ENCODE data around the gene KCNT2.

Gene KCNT2

DNA sequence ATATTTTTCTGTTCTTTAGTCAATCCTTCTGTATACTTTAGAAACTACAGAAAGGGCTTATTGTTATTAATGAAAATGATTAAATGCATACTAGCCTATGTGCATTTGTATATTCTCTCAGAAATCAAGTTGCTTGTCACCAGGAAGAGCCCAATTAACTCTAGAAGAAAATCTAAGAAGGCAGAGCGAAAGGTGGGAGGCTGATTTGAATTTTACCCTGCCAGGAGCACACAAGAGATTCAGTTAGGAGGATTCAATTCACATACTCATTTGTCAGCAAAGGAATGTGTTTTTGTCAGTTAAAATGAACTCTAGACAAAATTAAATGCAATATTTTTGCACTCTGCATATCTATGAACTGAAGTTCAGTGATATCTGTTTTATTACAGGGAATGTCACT is 411.8 kb downstream of the KCNT2 start:
- Histone ChIP-seq H3K4ac (ENCODE audit: low read depth in 1 of 2, low read length in 2 of 2) (no peak overlapping the region), H3K9ac (ENCODE audit: low read length) (no peak overlapping the region), H3K9me3 (ENCODE audit: control insufficient read depth, low read length) (no peaks in the 10 kb centered on the region), H2BK12ac (ENCODE audit: low read length in 2 of 2) (no peak overlapping the region), H4K8ac (ENCODE audit: low read length) (no peak overlapping the region), H3K27ac (ENCODE audit: low read length, poor library complexity, severe bottlenecking) (no peak overlapping the region), H3K18ac (ENCODE audit: low read depth in 1 of 2, low read length in 2 of 2) (no peak overlapping the region), H2BK120ac (ENCODE audit: low read depth, low read length) (no peak overlapping the region), H3K23ac (ENCODE audit: low read length in 2 of 2) (no peak overlapping the region), H3K27me3 (ENCODE audit: control insufficient read depth in 1 of 2, insufficient read depth in 1 of 2, low read length in 2 of 2) (no peaks in the 10 kb centered on the region), H2AK5ac (ENCODE audit: low read length, severe bottlenecking) (no peak overlapping the region), H3K36me3 (ENCODE audit: control insufficient read depth in 1 of 2, insufficient read depth in 2 of 2, low read depth in 1 of 2, low read length in 2 of 2) (no peaks in the 10 kb centered on the region), H2BK5ac (ENCODE audit: low read depth, low read length, poor library complexity, severe bottlenecking) (no peak overlapping the region), H4K91ac (ENCODE audit: low read length) (no peak overlapping the region), H3K4me3 (ENCODE audit: insufficient read depth in 1 of 2, low read depth in 1 of 2, low read length in 2 of 2) (no peak overlapping the region), H3K4me2 (ENCODE audit: low read length, poor library complexity, severe bottlenecking) (no peak overlapping the region), H2AFZ (ENCODE audit: low read depth, low read length) (no peak overlapping the region), H2BK15ac (ENCODE audit: low read depth, poor library complexity, severe bottlenecking) (no peak overlapping the region), H3K14ac (ENCODE audit: low read length in 2 of 2) (no peak overlapping the region), H3K79me1 (replicated peaks; ENCODE audit: low read length, poor library complexity, severe bottlenecking) (no peaks in the 10 kb centered on the region), H3K4me1 (ENCODE audit: control insufficient read depth, insufficient read depth, low read depth, low read length) (no peaks in the 10 kb centered on the region)
- no peak for DNase-seq
- no CpG with 5 or more reads among the region's 1 CpG for WGBS

DNA sequence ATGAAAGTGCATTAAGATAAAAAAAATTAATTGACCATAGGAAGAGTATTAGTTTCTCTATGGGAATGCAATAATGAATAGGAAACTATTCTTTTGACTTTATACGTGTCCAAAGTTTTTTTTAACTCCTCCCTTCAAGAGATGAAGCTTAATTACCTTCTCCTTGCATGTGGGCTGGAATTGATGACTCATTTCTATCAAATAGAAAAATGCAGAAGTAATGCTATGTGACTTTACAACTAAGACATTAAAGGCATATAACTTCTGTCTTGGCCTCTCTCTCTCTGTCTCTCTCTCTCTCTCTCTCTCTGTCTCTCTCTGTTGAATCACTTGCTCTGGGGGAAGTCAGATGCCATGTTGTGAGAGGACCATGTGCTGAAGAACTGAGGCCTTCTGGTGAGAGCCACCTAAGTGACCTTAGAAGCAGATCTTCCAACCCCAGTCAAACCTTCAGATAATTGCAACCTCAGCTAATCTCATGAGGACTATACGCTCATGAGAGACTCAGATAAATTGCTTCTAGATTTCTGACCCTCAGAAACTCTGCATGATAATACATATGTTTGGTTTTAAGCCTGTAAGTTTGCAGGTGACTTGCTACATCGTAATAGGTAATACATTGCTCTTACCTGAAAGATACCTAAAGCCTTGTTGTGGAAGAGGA is 414.2 kb downstream of the KCNT2 start:
- H4K8ac ChIP-seq (ENCODE audit: low read length) = no peak overlapping the region
- WGBS = no CpG with 5 or more reads among the region's 3 CpGs
- no peaks in the 10 kb centered on the region for H3K36me3 ChIP-seq (ENCODE audit: control insufficient read depth in 1 of 2, insufficient read depth in 2 of 2, low read depth in 1 of 2, low read length in 2 of 2)
- no peak overlapping the region for H3K14ac ChIP-seq (ENCODE audit: low read length in 2 of 2)
- H3K27ac ChIP-seq (ENCODE audit: low read length, poor library complexity, severe bottlenecking) = no peak overlapping the region
- no peak overlapping the region for H2BK12ac ChIP-seq (ENCODE audit: low read length in 2 of 2)
- no peak overlapping the region for H3K4me2 ChIP-seq (ENCODE audit: low read length, poor library complexity, severe bottlenecking)
- no peaks in the 10 kb centered on the region for H3K4me1 ChIP-seq (ENCODE audit: control insufficient read depth, insufficient read depth, low read depth, low read length)
- H2BK15ac ChIP-seq (ENCODE audit: low read depth, poor library complexity, severe bottlenecking) = no peak overlapping the region
- H4K91ac ChIP-seq (ENCODE audit: low read length) = no peak overlapping the region
- no peak overlapping the region for H3K4ac ChIP-seq (ENCODE audit: low read depth in 1 of 2, low read length in 2 of 2)
- H3K18ac ChIP-seq (ENCODE audit: low read depth in 1 of 2, low read length in 2 of 2) = no peak overlapping the region
- no peak overlapping the region for H3K4me3 ChIP-seq (ENCODE audit: insufficient read depth in 1 of 2, low read depth in 1 of 2, low read length in 2 of 2)
- H3K27me3 ChIP-seq (ENCODE audit: control insufficient read depth in 1 of 2, insufficient read depth in 1 of 2, low read length in 2 of 2) = no peaks in the 10 kb centered on the region
- DNase-seq = no peak
- no peak overlapping the region for H2BK5ac ChIP-seq (ENCODE audit: low read depth, low read length, poor library complexity, severe bottlenecking)
- H3K9me3 ChIP-seq (ENCODE audit: control insufficient read depth, low read length) = no peaks in the 10 kb centered on the region
- no peak overlapping the region for H2BK120ac ChIP-seq (ENCODE audit: low read depth, low read length)
- H2AFZ ChIP-seq (ENCODE audit: low read depth, low read length) = no peak overlapping the region
- no peak overlapping the region for H2AK5ac ChIP-seq (ENCODE audit: low read length, severe bottlenecking)
- no peak overlapping the region for H3K23ac ChIP-seq (ENCODE audit: low read length in 2 of 2)
- H3K79me1 ChIP-seq (replicated peaks; ENCODE audit: low read length, poor library complexity, severe bottlenecking) = no peaks in the 10 kb centered on the region
- H3K9ac ChIP-seq (ENCODE audit: low read length) = no peak overlapping the region

DNA sequence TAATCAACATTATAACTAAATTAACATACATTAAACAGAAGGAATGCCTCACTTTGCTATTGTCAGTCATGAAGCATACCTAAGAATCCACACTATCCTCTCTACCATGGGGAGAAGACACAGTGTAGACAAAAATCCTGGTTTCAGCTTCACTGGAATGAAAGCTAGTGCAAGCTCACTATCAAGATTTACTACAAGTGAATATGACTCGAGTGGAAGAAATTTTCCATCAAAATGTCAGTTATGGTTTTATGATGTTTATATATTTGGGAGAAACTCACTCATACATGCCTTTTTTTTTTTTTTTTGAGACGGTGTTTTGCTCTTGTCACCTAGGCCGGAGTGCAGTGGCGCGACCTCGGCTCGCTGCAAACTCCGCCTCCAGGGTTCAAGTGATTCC is 424.3 kb downstream of the KCNT2 start:
- no peaks in the 10 kb centered on the region for H3K27me3 ChIP-seq (ENCODE audit: control insufficient read depth in 1 of 2, insufficient read depth in 1 of 2, low read length in 2 of 2)
- no peak overlapping the region for H3K23ac ChIP-seq (ENCODE audit: low read length in 2 of 2)
- no peak overlapping the region for H3K9ac ChIP-seq (ENCODE audit: low read length)
- H2BK5ac ChIP-seq (ENCODE audit: low read depth, low read length, poor library complexity, severe bottlenecking) = no peak overlapping the region
- no CpG with 5 or more reads among the region's 8 CpGs for WGBS
- H3K18ac ChIP-seq (ENCODE audit: low read depth in 1 of 2, low read length in 2 of 2) = no peak overlapping the region
- H3K4me1 ChIP-seq (ENCODE audit: control insufficient read depth, insufficient read depth, low read depth, low read length) = peaks cover 5% of the 10 kb centered on the region
- no peaks in the 10 kb centered on the region for H3K36me3 ChIP-seq (ENCODE audit: control insufficient read depth in 1 of 2, insufficient read depth in 2 of 2, low read depth in 1 of 2, low read length in 2 of 2)
- no peaks in the 10 kb centered on the region for H3K9me3 ChIP-seq (ENCODE audit: control insufficient read depth, low read length)
- H2BK12ac ChIP-seq (ENCODE audit: low read length in 2 of 2) = no peak overlapping the region
- no peak overlapping the region for H2BK15ac ChIP-seq (ENCODE audit: low read depth, poor library complexity, severe bottlenecking)
- DNase-seq = peak; percentile 20
- H4K91ac ChIP-seq (ENCODE audit: low read length) = no peak overlapping the region
- H2BK120ac ChIP-seq (ENCODE audit: low read depth, low read length) = no peak overlapping the region
- no peak overlapping the region for H4K8ac ChIP-seq (ENCODE audit: low read length)
- H3K4me2 ChIP-seq (ENCODE audit: low read length, poor library complexity, severe bottlenecking) = no peak overlapping the region
- H2AK5ac ChIP-seq (ENCODE audit: low read length, severe bottlenecking) = no peak overlapping the region
- H3K14ac ChIP-seq (ENCODE audit: low read length in 2 of 2) = no peak overlapping the region
- H3K27ac ChIP-seq (ENCODE audit: low read length, poor library complexity, severe bottlenecking) = no peak overlapping the region
- no peak overlapping the region for H3K4ac ChIP-seq (ENCODE audit: low read depth in 1 of 2, low read length in 2 of 2)
- H3K79me1 ChIP-seq (replicated peaks; ENCODE audit: low read length, poor library complexity, severe bottlenecking) = no peaks in the 10 kb centered on the region
- no peak overlapping the region for H2AFZ ChIP-seq (ENCODE audit: low read depth, low read length)
- H3K4me3 ChIP-seq (ENCODE audit: insufficient read depth in 1 of 2, low read depth in 1 of 2, low read length in 2 of 2) = no peak overlapping the region

DNA sequence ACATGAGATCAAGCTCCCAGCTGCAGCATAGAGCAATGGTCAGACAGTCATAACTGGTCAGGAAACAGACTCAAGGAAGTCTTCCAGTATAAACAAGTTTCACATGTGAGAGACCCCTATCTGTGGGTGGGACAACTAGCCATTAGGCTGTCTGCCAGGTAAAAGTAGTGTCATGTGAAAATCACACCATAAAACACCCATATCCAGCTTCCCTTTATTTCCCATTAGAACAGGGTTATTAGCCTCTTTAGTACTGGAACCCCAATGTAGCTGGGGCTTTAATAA is 426.7 kb downstream of the KCNT2 start:
- H2AFZ ChIP-seq (ENCODE audit: low read depth, low read length) = peak overlapping the region; percentile 8
- no peak overlapping the region for H3K4me2 ChIP-seq (ENCODE audit: low read length, poor library complexity, severe bottlenecking)
- H3K9me3 ChIP-seq (ENCODE audit: control insufficient read depth, low read length) = no peaks in the 10 kb centered on the region
- H3K27ac ChIP-seq (ENCODE audit: low read length, poor library complexity, severe bottlenecking) = peak overlapping the region; percentile 28
- no peak for DNase-seq
- H2BK12ac ChIP-seq (ENCODE audit: low read length in 2 of 2) = no peak overlapping the region
- peaks cover 5% of the 10 kb centered on the region for H3K4me1 ChIP-seq (ENCODE audit: control insufficient read depth, insufficient read depth, low read depth, low read length)
- no peaks in the 10 kb centered on the region for H3K36me3 ChIP-seq (ENCODE audit: control insufficient read depth in 1 of 2, insufficient read depth in 2 of 2, low read depth in 1 of 2, low read length in 2 of 2)
- no peak overlapping the region for H2BK5ac ChIP-seq (ENCODE audit: low read depth, low read length, poor library complexity, severe bottlenecking)
- H3K18ac ChIP-seq (ENCODE audit: low read depth in 1 of 2, low read length in 2 of 2) = peak overlapping the region in 1 of 2 experiments; percentile 95
- no peak overlapping the region for H3K23ac ChIP-seq (ENCODE audit: low read length in 2 of 2)
- H3K79me1 ChIP-seq (replicated peaks; ENCODE audit: low read length, poor library complexity, severe bottlenecking) = no peaks in the 10 kb centered on the region
- peak overlapping the region; percentile 53 for H4K91ac ChIP-seq (ENCODE audit: low read length)
- H3K4me3 ChIP-seq (ENCODE audit: insufficient read depth in 1 of 2, low read depth in 1 of 2, low read length in 2 of 2) = no peak overlapping the region
- no peak overlapping the region for H4K8ac ChIP-seq (ENCODE audit: low read length)
- H3K9ac ChIP-seq (ENCODE audit: low read length) = no peak overlapping the region
- H2BK120ac ChIP-seq (ENCODE audit: low read depth, low read length) = no peak overlapping the region
- H3K14ac ChIP-seq (ENCODE audit: low read length in 2 of 2) = no peak overlapping the region
- no peak overlapping the region for H2BK15ac ChIP-seq (ENCODE audit: low read depth, poor library complexity, severe bottlenecking)
- H3K4ac ChIP-seq (ENCODE audit: low read depth in 1 of 2, low read length in 2 of 2) = no peak overlapping the region
- no peaks in the 10 kb centered on the region for H3K27me3 ChIP-seq (ENCODE audit: control insufficient read depth in 1 of 2, insufficient read depth in 1 of 2, low read length in 2 of 2)
- H2AK5ac ChIP-seq (ENCODE audit: low read length, severe bottlenecking) = no peak overlapping the region

Data from mesenchymal stem cell (in vitro differentiated cells and primary cell).